ENCODE results near the gene LRRTM2. TPM values are rescaled to one million over a fixed set of nuclear protein-coding genes. Genes with fewer than 3 reads are reported as not detected.
"Not testable (repeated sequence)": the region's sequence is repeated elsewhere in the genome, so short reads cannot be mapped to it uniquely, and the experiment has no call there.

Gene LRRTM2
- total RNA-seq, 1 experiment from 2014 or later = not detected

- in situ Hi-C loops (cut with HindIII; ENCODE audit: low pct_unique_long_range_greater_than_20kb, low sequenced_read_pairs) = no loop called here
- no peak for DNase-seq (ENCODE audit: low read depth)
Measured at GRCh38 chr5:138849882-138850281, 25.3 kb downstream of the LRRTM2 start.

DNA sequence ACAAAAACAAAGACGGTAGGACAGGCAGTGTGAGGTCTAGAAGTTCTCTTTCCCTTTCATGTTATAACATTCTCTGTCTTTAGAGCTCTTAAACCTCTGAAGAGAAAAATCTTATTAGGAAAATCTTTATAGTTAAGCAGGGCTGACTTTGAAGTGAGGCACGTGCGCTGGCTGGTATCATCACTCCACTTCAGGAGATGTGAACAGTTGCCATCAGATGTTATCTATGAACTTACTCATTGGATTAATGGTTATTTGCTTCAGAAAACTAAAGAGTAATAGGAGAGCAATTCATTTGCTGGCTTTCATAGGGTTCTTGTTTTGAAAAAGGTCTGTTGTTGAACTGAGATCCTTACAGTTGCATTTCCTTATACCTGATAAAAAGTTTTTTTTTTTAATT lies 25.7 kb downstream of the LRRTM2 start:
- in situ Hi-C loops (cut with HindIII; ENCODE audit: low pct_unique_long_range_greater_than_20kb, low sequenced_read_pairs) = no loop called here
- no peak for DNase-seq (ENCODE audit: low read depth)

- in situ Hi-C loops (cut with HindIII; ENCODE audit: low pct_unique_long_range_greater_than_20kb, low sequenced_read_pairs) = no loop called here
- DNase-seq (ENCODE audit: low read depth) = no peak
Measured at GRCh38 chr5:138844812-138845513, 30.2 kb downstream of the LRRTM2 start.

DNA sequence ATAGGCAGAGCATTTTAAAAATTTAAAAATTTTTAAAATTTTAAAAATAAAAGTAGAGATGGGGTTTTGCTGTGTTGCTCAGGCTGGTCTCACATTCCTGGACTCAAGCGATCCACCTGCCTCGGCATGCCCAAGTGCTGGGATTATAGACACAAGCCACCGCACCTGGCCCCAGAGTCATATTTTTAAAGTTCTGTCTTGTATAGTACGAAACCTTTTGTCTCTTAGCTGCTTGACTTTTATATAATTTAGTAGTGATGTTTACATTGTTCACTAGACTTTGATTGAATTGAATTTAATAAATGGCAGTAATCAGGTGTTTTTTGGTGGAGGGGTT lies 31.0 kb downstream of the LRRTM2 start:
- in situ Hi-C loops (cut with HindIII; ENCODE audit: low pct_unique_long_range_greater_than_20kb, low sequenced_read_pairs) = no loop called here

DNA sequence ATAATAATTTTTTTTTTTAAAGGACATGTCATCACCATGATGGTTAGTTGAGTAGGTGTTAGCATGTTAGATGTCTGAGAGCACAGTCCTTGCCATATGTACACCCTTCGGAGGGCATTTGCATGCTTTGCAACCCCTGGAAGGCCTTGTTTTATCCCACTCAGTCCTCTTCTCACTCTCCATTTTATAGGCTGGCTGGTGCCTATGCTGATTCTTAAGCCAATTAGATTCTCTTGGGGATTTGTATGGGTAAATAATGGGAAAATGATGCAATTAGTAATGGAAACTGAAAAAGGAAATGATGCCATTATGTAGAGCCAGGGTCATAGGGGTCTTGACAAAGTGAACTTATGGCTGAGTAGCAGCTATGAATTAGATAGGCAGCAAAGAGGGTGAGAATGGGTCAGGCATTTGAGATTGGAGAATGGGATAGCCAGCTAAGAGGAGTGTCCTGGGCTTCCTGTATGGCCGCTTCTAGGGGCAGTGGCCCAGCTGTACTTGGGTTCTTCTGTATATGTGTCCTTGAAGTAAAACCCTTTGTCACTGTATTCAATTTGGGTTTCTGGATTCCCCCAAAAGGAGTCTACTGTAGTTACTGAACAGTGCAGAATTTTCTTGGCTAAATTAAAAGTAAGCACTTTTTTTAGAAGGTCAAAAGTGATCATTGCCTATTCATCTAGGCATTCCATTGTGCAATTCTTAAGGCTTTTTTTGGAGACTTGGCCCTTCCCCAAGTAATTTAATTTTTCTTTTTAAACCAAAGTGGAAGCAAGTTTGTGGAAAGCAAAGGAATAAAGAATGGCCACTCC lies 31.6 kb downstream of the LRRTM2 start:
- in situ Hi-C loops (cut with HindIII; ENCODE audit: low pct_unique_long_range_greater_than_20kb, low sequenced_read_pairs) = no loop called here
- DNase-seq (ENCODE audit: low read depth) = no peak

More for the DNA sequence above, 31.0 kb downstream of the LRRTM2 start:
- no peak for DNase-seq (ENCODE audit: low read depth)

GRCh38 chr5:138841531-138841930 lies 33.6 kb downstream of the LRRTM2 start:
- DNase-seq (ENCODE audit: low read depth) = no peak
- in situ Hi-C loops (cut with HindIII; ENCODE audit: low pct_unique_long_range_greater_than_20kb, low sequenced_read_pairs) = no loop called here

GRCh38 chr5:138840103-138840502 lies 35.0 kb downstream of the LRRTM2 start:
- in situ Hi-C loops (cut with HindIII; ENCODE audit: low pct_unique_long_range_greater_than_20kb, low sequenced_read_pairs) = no loop called here
- no peak for DNase-seq (ENCODE audit: low read depth)

GRCh38 chr5:138837160-138837559 lies 38.0 kb downstream of the LRRTM2 start:
- DNase-seq (ENCODE audit: low read depth) = no peak
- in situ Hi-C loops (cut with HindIII; ENCODE audit: low pct_unique_long_range_greater_than_20kb, low sequenced_read_pairs) = no loop called here

DNA sequence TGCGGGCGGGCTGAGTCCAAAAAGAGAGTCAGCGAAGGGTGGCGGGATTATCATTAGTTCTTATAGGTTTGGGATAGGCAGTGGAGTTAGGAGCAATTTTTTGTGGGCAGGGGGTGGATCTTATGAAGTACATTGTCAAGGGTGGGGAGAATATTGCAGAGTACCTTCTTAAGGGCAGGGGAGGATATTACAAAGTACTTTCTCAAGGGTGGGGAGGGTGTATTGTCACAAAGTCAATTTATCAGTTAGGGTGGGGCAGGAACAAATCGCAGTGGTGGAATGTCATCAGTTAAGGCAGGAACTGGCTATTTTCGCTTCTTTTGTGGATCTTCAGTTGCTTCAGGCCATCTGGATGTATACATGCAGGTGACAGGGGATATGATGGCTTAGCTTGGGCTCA lies 40.3 kb downstream of the LRRTM2 start:
- DNase-seq (ENCODE audit: low read depth); in situ Hi-C loops (cut with HindIII; ENCODE audit: low pct_unique_long_range_greater_than_20kb, low sequenced_read_pairs): not testable (repeated sequence)

DNA sequence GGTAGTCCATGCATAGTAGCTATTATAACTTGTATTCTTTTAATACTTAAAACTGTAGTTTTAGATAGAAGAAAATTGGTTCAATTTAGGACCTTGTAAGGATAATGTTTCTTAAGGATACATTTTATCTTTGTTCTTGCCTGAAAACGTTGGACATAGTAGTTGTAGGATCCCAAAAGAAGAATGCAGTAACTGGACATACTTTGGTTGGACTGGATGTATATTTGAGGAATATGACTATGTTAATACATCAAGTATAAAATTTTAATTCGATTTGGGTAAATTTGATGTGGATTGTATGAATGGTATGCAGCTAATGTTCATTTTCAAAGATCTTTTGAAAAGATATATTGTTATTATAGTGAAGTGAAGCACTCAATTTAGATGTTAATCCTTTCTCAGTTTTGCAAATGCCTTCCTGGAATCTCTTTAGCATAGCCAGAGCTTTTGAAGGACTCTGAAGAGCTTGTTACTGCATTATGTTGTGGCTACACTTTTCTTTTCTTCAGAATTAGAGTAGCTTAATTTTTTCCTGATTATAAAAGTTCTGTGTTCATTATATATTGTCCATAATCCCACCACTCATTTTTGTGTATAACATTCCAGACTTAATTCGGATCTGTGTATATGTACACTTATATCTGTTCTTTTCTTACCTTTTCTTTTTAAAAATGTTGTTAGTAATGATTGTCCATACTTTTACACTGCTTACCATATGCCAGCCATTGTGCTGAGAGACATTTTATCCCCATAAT lies 41.2 kb downstream of the LRRTM2 start:
- DNase-seq (ENCODE audit: low read depth) = no peak
- in situ Hi-C loops (cut with HindIII; ENCODE audit: low pct_unique_long_range_greater_than_20kb, low sequenced_read_pairs) = no loop called here

DNA sequence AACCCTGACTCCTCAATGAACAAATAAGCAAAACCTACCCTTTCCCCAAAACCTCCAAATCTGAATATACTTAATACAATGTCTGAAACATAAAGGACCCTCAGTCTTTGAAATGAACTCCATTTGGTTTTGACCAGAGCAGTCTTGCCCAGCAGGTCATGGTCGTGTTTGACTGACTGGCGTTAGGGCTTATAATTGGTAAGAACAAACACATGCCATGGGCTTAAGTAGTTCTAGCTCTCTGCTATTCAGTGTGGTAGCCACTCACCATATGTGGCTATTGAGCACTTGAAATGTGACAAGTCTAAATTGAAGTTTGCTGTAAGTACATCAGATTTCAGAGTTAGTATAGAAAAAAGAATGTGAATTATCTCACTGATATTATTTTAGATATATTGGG lies 42.1 kb downstream of the LRRTM2 start:
- in situ Hi-C loops (cut with HindIII; ENCODE audit: low pct_unique_long_range_greater_than_20kb, low sequenced_read_pairs) = no loop called here
- no peak for DNase-seq (ENCODE audit: low read depth)

DNA sequence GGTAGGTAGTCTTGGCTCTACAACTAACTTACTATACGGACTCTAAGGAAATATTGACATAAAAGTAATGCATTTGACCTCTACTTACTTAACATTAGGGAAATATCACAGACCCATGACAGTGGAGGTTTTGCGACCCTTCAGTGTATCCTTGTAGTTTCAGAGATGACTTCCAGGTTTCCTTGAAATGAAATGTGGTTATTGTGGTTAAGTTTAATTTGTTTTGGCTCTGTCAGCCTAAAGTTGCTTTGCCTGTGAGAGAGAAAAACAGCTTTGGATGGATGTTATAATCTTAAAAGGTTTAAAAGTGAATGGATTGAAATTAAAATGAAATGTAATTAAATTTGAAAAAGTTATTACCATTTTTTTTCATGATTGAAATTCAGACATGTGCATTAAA lies 42.9 kb downstream of the LRRTM2 start:
- in situ Hi-C loops (cut with HindIII; ENCODE audit: low pct_unique_long_range_greater_than_20kb, low sequenced_read_pairs) = no loop called here
- no peak for DNase-seq (ENCODE audit: low read depth)

DNA sequence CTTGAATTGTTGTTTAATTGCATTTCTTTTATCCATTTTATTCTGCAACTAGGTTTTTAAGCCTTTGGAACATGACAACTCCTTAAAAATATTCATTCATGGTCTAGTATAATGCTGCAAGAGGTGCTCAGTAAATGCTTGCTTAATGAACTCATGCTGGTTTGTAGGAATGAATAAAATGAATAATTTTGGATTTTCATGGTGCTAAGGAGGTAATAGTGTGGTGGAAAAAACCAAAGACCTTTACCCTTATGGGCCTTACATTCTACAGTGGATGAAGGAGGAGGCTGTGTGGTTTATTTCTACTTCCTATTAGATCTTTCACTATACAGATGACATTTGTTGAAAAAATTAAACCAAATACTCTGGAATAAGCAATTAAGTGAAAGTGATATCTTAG lies 43.4 kb downstream of the LRRTM2 start:
- in situ Hi-C loops (cut with HindIII; ENCODE audit: low pct_unique_long_range_greater_than_20kb, low sequenced_read_pairs) = no loop called here
- no peak for DNase-seq (ENCODE audit: low read depth)

GRCh38 chr5:138829341-138829740 lies 45.8 kb downstream of the LRRTM2 start:
- in situ Hi-C loops (cut with HindIII; ENCODE audit: low pct_unique_long_range_greater_than_20kb, low sequenced_read_pairs) = no loop called here
- DNase-seq (ENCODE audit: low read depth) = no peak

DNA sequence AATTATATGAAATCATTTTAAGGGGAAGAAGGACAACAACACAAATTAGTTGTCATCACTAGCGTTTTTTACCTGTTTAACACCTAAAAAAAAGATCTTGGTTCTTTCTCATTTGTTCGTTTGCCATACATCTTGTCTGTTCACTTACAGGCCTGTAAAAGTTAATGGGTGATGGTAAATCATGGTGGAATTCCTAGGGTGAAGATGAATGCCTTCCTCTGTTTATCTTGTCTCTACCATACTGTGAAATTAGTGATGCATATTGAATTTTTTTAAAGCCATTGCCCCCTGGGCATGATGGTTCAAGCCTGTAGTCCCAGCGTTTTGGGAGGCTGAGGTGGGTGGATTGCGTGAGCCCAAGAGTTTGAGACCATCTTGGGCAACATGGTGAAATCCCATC lies 46.6 kb downstream of the LRRTM2 start:
- in situ Hi-C loops (cut with HindIII; ENCODE audit: low pct_unique_long_range_greater_than_20kb, low sequenced_read_pairs) = no loop called here
- DNase-seq (ENCODE audit: low read depth) = no peak

GRCh38 chr5:138824924-138825863 lies 49.9 kb downstream of the LRRTM2 start:
- in situ Hi-C loops (cut with HindIII; ENCODE audit: low pct_unique_long_range_greater_than_20kb, low sequenced_read_pairs) = no loop called here
- no peak for DNase-seq (ENCODE audit: low read depth)

GRCh38 chr5:138824516-138824915 lies 50.6 kb downstream of the LRRTM2 start:
- no peak for DNase-seq (ENCODE audit: low read depth)
- in situ Hi-C loops (cut with HindIII; ENCODE audit: low pct_unique_long_range_greater_than_20kb, low sequenced_read_pairs) = no loop called here

GRCh38 chr5:138820695-138821094 lies 54.4 kb downstream of the LRRTM2 start:
- DNase-seq (ENCODE audit: low read depth) = no peak
- in situ Hi-C loops (cut with HindIII; ENCODE audit: low pct_unique_long_range_greater_than_20kb, low sequenced_read_pairs) = no loop called here

Data from Caki2 (cell line).